ENCODE results near the gene MIS18BP1. TPM values are rescaled to one million over a fixed set of nuclear protein-coding genes. Genes with fewer than 3 reads are reported as not detected.
"Not testable (repeated sequence)": the region's sequence is repeated elsewhere in the genome, so short reads cannot be mapped to it uniquely, and the experiment has no call there.

Gene MIS18BP1
- polyA plus RNA-seq, 5 donors = 34.4 to 87.7 (median 64.8) TPM

- peak in 1 of 2 donors; percentile 41 for DNase-seq
Measured at GRCh38 chr14:45249856-45250575, 3.0 kb downstream of the MIS18BP1 start.

- no peak for DNase-seq
Measured at GRCh38 chr14:45247427-45247826, 5.6 kb downstream of the MIS18BP1 start.

GRCh38 chr14:45246691-45247090 is 6.3 kb downstream of the MIS18BP1 start:
- DNase-seq = no peak

- no peak for DNase-seq
Measured at GRCh38 chr14:45246151-45246550, 6.9 kb downstream of the MIS18BP1 start.

- no peak for DNase-seq
Measured at GRCh38 chr14:45242706-45243105, 10.3 kb downstream of the MIS18BP1 start.

- DNase-seq = no peak
Measured at GRCh38 chr14:45238988-45239387, 14.0 kb downstream of the MIS18BP1 start.

GRCh38 chr14:45227566-45227965 is 25.4 kb downstream of the MIS18BP1 start:
- DNase-seq = no peak

- DNase-seq = no peak
Measured at GRCh38 chr14:45222485-45223262, 30.3 kb downstream of the MIS18BP1 start.

- not testable (repeated sequence) for DNase-seq
Measured at GRCh38 chr14:45214341-45214740, 38.7 kb downstream of the MIS18BP1 start.

- not testable (repeated sequence) for DNase-seq
Measured at GRCh38 chr14:45213716-45214115, 39.3 kb downstream of the MIS18BP1 start.

GRCh38 chr14:45212231-45212630 is 40.8 kb downstream of the MIS18BP1 start:
- no peak for DNase-seq

GRCh38 chr14:45211295-45211694 is 41.7 kb downstream of the MIS18BP1 start:
- no peak for DNase-seq

- DNase-seq = no peak
Measured at GRCh38 chr14:45210159-45210558, 42.8 kb downstream of the MIS18BP1 start.

GRCh38 chr14:45204241-45204640 is 48.8 kb downstream of the MIS18BP1 start:
- DNase-seq = no peak

- no peak for DNase-seq
Measured at GRCh38 chr14:45201905-45202304, 51.1 kb downstream of the MIS18BP1 start.

- DNase-seq = no peak
Measured at GRCh38 chr14:45199230-45199629, 53.8 kb downstream of the MIS18BP1 start.

- DNase-seq = no peak
Measured at GRCh38 chr14:45198551-45198950, 54.5 kb downstream of the MIS18BP1 start.

GRCh38 chr14:45194964-45195363 is 58.0 kb downstream of the MIS18BP1 start:
- no peak for DNase-seq

- DNase-seq = no peak
Measured at GRCh38 chr14:45185100-45185814, 67.7 kb downstream of the MIS18BP1 start.

- DNase-seq = no peak
Measured at GRCh38 chr14:45181806-45182205, 71.2 kb downstream of the MIS18BP1 start.

- no peak for DNase-seq
Measured at GRCh38 chr14:45181329-45181728, 71.7 kb downstream of the MIS18BP1 start.

- peak; percentile 9 to 14 for DNase-seq
Measured at GRCh38 chr14:45177076-45177475, 75.9 kb downstream of the MIS18BP1 start.

GRCh38 chr14:45169906-45170305 is 83.1 kb downstream of the MIS18BP1 start:
- DNase-seq = no peak

Measured in right lung (tissue), 5 donors.